ENCODE data around the gene SCAMP4.
A peak's percentile ranks its signal among the peaks of the same experiment; 100 is the strongest.

GRCh38 chr19:1875646-1876495, 29.3 kb upstream of the SCAMP4 start:
- peak; percentile 88 to 91 for TF ChIP-seq POLR2A (IDR thresholded peaks at IDR 0.05)
- no peak for TF ChIP-seq CTCF (IDR thresholded peaks at IDR 0.05)

Data from sigmoid colon (tissue), 3 donors.